Nephron progenitor cell (in vitro differentiated cells): ENCODE results near the gene IPO4.
A peak's percentile ranks its signal among the peaks of the same experiment; 100 is the strongest.
"Not testable (repeated sequence)": the region's sequence is repeated elsewhere in the genome, so short reads cannot be mapped to it uniquely, and the experiment has no call there.

Source experiments
- DNase-seq: peaks from one replicate; pipeline ENCODE4 v3.0.0; 2021
- H3K27ac Mint-ChIP-seq: 2 replicates; pipeline ENCODE4 v1.8.0; 2021; ENCODE audit warnings: mild to moderate bottlenecking, moderate library complexity, mixed read lengths
- H3K27me3 Mint-ChIP-seq: 2 replicates; pipeline ENCODE4 v1.8.0; 2021; ENCODE audit warnings: mild to moderate bottlenecking, low read depth, mixed read lengths; ENCODE audit not compliant: poor library complexity
- H3K36me3 Mint-ChIP-seq: 2 replicates; pipeline ENCODE4 v1.8.0; 2021; ENCODE audit warnings: low read depth, mixed read lengths
- H3K4me1 Mint-ChIP-seq: 2 replicates; pipeline ENCODE4 v1.8.0; 2021; ENCODE audit warnings: mixed read lengths
- H3K4me3 Mint-ChIP-seq: 2 replicates; pipeline ENCODE4 v1.8.0; 2021; ENCODE audit warnings: mild to moderate bottlenecking, moderate library complexity, mixed read lengths
- H3K9me3 Mint-ChIP-seq: 2 replicates; pipeline ENCODE4 v1.8.0; 2021; ENCODE audit warnings: mild to moderate bottlenecking, moderate library complexity, mixed read lengths
- CTCF ChIP-seq: fragments of 200-600 bp; sonication (generic); IDR thresholded peaks from 2 replicates; pipeline ENCODE4 v1.5.0; 2021; ENCODE audit warnings: antibody characterized with exemption

The IPO4 gene

GRCh38 chr14:24228902-24229301 is 40.3 kb upstream of the IPO4 start:
- TF ChIP-seq CTCF, result no peak

GRCh38 chr14:24226473-24226872 is 37.9 kb upstream of the IPO4 start:
- no peak for TF ChIP-seq CTCF

More at GRCh38 chr14:24228902-24229301, 40.3 kb upstream of the IPO4 start:
- Mint-ChIP-seq H3K27ac (no peak overlapping the region), H3K36me3 (peaks cover 28% of the 10 kb centered on the region), H3K27me3 (no peaks in the 10 kb centered on the region), H3K4me3 (no peak overlapping the region), H3K4me1 (peaks cover 21% of the 10 kb centered on the region), H3K9me3 (no peaks in the 10 kb centered on the region)
- no peak for DNase-seq

GRCh38 chr14:24224618-24225071 is 36.0 kb upstream of the IPO4 start:
- Mint-ChIP-seq H3K9me3 (no peaks in the 10 kb centered on the region), H3K36me3 (peaks cover 28% of the 10 kb centered on the region), H3K27me3 (no peaks in the 10 kb centered on the region), H3K27ac (peak overlapping the region; percentile 16), H3K4me3 (no peak overlapping the region), H3K4me1 (no peaks in the 10 kb centered on the region)
- DNase-seq, result no peak
- TF ChIP-seq CTCF, result no peak

More at GRCh38 chr14:24226473-24226872, 37.9 kb upstream of the IPO4 start:
- Mint-ChIP-seq H3K27me3 (no peaks in the 10 kb centered on the region), H3K9me3 (no peaks in the 10 kb centered on the region), H3K27ac (no peak overlapping the region), H3K4me1 (peaks cover 7% of the 10 kb centered on the region), H3K4me3 (no peak overlapping the region), H3K36me3 (peaks cover 28% of the 10 kb centered on the region)
- DNase-seq, result no peak

- H3K27ac Mint-ChIP-seq, DNase-seq, H3K4me3 Mint-ChIP-seq, H3K9me3 Mint-ChIP-seq, H3K27me3 Mint-ChIP-seq, H3K4me1 Mint-ChIP-seq: not testable (repeated sequence)
- H3K36me3 Mint-ChIP-seq, result peaks cover 23% of the 10 kb centered on the region
Observed at GRCh38 chr14:24222987-24223386, 34.4 kb upstream of the IPO4 start.

GRCh38 chr14:24219521-24219920 is 30.9 kb upstream of the IPO4 start:
- Mint-ChIP-seq H3K27ac (no peak overlapping the region), H3K36me3 (peaks cover 13% of the 10 kb centered on the region), H3K27me3 (no peaks in the 10 kb centered on the region), H3K4me3 (no peak overlapping the region), H3K4me1 (peaks cover 13% of the 10 kb centered on the region), H3K9me3 (no peaks in the 10 kb centered on the region)
- no peak for DNase-seq
- TF ChIP-seq CTCF, result no peak

- peaks cover 18% of the 10 kb centered on the region for H3K4me1 Mint-ChIP-seq
- H3K36me3 Mint-ChIP-seq, result peaks cover 10% of the 10 kb centered on the region
- H3K9me3 Mint-ChIP-seq, result no peaks in the 10 kb centered on the region
- no peak for TF ChIP-seq CTCF
- H3K4me3 Mint-ChIP-seq, result no peak overlapping the region
- DNase-seq, result no peak
- H3K27me3 Mint-ChIP-seq, result no peaks in the 10 kb centered on the region
- no peak overlapping the region for H3K27ac Mint-ChIP-seq
Observed at GRCh38 chr14:24219080-24219479, 30.5 kb upstream of the IPO4 start.

- peaks cover 37% of the 10 kb centered on the region for H3K4me1 Mint-ChIP-seq
- not testable (repeated sequence) for DNase-seq, H3K4me3 Mint-ChIP-seq, H3K36me3 Mint-ChIP-seq, H3K27me3 Mint-ChIP-seq, H3K27ac Mint-ChIP-seq, H3K9me3 Mint-ChIP-seq
Observed at GRCh38 chr14:24216876-24217275, 28.3 kb upstream of the IPO4 start.
